GM13976 (cell line): ENCODE data around the gene CNTRL.

ENCODE experiments used
- DNase-seq: peaks from one replicate; pipeline ENCODE4 v3.0.0; 2012; ENCODE audit warnings: low spot score
- CTCF ChIP-seq: IDR thresholded peaks from 2 replicates; pipeline ENCODE4 v1.5.1; 2012; ENCODE audit warnings: borderline replicate concordance, mild to moderate bottlenecking; ENCODE audit not compliant: insufficient read depth; ENCODE audit errors: extremely low read depth, missing control alignments, control extremely low read depth
- in situ Hi-C: fragments of 300-500 bp; cut with MboI; formaldehyde crosslinking; loops from one replicate; pipeline ENCODE4 v1.12.0; 2022; ENCODE audit warnings: low sequenced_read_pairs, mixed read lengths, inconsistent platforms; ENCODE audit not compliant: unreplicated experiment

CNTRL gene

GRCh38 chr9:121115466-121115865 lies 40.7 kb downstream of the CNTRL start:
- in situ Hi-C loops: no loop called here

GRCh38 chr9:121118266-121118665 lies 43.5 kb downstream of the CNTRL start:
- DNase-seq: no peak
- in situ Hi-C loops: no loop called here
- no peak for TF ChIP-seq CTCF

More at GRCh38 chr9:121115466-121115865, 40.7 kb downstream of the CNTRL start:
- no peak for TF ChIP-seq CTCF
- DNase-seq: no peak

- in situ Hi-C loops: no loop called here
- TF ChIP-seq CTCF: no peak
- no peak for DNase-seq
Measured at GRCh38 chr9:121120386-121120785, 45.6 kb downstream of the CNTRL start.

GRCh38 chr9:121121582-121122087 lies 46.9 kb downstream of the CNTRL start:
- peak; percentile 12 for TF ChIP-seq CTCF
- in situ Hi-C loops: no loop called here
- peak; percentile 83 for DNase-seq

DNA sequence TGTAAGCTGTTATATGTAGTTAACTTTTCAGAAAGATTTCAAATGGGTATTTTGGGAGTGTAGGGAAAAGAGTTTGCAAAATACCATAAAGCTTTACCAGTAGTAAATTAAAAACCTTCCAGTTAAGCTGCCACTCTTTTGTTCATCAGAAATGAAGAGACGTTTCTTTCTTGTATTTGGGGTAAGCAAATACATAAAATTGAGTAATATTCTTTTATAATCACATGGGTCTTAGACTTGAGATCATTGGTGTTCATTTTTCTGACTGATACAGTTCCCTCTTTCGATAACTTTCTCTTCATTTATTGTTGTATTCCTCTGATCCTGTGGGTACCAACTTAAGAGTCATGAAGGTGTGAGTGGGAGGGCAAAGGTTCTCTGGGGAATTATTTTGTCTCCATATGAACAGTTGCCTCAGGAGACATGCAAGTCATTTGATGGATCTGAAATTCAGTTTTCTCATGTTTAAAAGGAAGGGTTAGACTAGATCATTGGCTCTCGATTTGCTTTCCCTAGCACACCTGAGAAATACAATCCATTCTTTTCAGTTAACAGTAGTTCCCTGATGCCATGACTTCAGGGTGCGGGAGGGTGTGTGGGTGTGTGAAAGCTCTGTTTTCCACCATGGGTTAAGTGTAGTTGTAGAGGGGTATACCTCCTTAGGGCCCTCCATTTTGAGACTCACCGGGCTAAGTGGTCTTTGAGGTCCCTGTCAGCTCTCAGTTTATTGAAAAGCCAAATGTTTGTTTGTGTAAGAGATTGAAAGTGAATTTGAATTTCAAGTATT lies 47.7 kb downstream of the CNTRL start:
- no peak for TF ChIP-seq CTCF
- DNase-seq: no peak
- in situ Hi-C loops: no loop called here

DNA sequence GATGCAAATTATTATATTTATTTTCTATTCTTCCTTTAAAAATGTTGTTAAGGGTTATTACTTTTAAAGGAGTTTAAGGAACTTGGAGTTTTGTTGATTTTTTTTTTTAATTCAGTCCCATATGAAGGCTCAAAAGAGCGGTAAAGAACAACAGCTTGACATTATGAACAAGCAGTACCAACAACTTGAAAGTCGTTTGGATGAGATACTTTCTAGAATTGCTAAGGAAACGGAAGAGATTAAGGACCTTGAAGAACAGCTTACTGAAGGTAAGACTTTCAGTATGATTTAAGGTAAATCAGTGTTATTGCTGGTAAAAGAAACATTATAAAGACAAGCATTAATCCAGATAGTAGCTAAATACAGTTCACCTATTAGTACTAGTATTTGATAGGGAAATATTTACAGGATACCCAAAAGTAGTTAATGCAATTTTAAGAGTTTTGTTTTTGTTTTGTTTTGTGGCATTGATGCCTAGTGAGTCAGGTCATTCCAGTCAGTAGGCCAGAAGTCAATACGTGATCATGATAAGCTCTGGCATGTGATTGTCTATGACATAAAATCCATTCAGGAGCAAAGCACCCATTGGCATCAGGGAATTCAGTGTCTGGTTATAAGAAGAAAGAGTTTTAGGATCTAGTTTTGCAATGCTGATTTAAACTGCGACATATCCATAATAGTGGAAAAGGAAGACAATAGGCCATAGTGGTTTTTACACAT lies 49.2 kb downstream of the CNTRL start:
- no peak for TF ChIP-seq CTCF
- in situ Hi-C loops: no loop called here
- DNase-seq: no peak
